GM21526 (cell line): ENCODE results near the gene RHCE.
"Not testable (repeated sequence)": the region's sequence is repeated elsewhere in the genome, so short reads cannot be mapped to it uniquely, and the experiment has no call there.

Experiments used
- ATAC-seq: cut with Tn5 transposase; IDR thresholded peaks from one replicate; pipeline ENCODE4 v1.9.1; 2021; ENCODE audit warnings: moderate library complexity; ENCODE audit not compliant: unreplicated experiment, low FRiP score

Gene RHCE

GRCh38 chr1:25420715-25421114 is at the start of gene RHCE:
Gene RHCE, minus strand, starts transcription at chr1:25420825. Its CDS starts 39 bp downstream, at chr1:25420786.
- ATAC-seq, result not testable (repeated sequence)

GRCh38 chr1:25469177-25469576 is 48.6 kb upstream of the RHCE start:
- ATAC-seq, result no peak

- no peak for ATAC-seq
These were observed 47.4 kb upstream of the RHCE start for GRCh38 chr1:25468033-25468432.

- no peak for ATAC-seq
These were observed 47.0 kb upstream of the RHCE start for GRCh38 chr1:25467616-25468015.

GRCh38 chr1:25467193-25467592 is 46.6 kb upstream of the RHCE start:
- no peak for ATAC-seq

GRCh38 chr1:25462732-25463131 is 42.1 kb upstream of the RHCE start:
- no peak for ATAC-seq

- ATAC-seq, result no peak
These were observed 41.2 kb upstream of the RHCE start for GRCh38 chr1:25461849-25462248.

- not testable (repeated sequence) for ATAC-seq
These were observed 40.2 kb upstream of the RHCE start for GRCh38 chr1:25460816-25461215.

GRCh38 chr1:25460020-25460419 is 39.4 kb upstream of the RHCE start:
- ATAC-seq, result no peak

- ATAC-seq, result no peak
These were observed 38.1 kb upstream of the RHCE start for GRCh38 chr1:25458541-25459298.

- no peak for ATAC-seq
These were observed 35.9 kb upstream of the RHCE start for GRCh38 chr1:25456502-25456901.

- ATAC-seq, result no peak
These were observed 31.3 kb upstream of the RHCE start for GRCh38 chr1:25451908-25452307.

- ATAC-seq, result no peak
These were observed 30.3 kb upstream of the RHCE start for GRCh38 chr1:25450891-25451290.

- no peak for ATAC-seq
These were observed 26.9 kb upstream of the RHCE start for GRCh38 chr1:25447547-25447946.

- no peak for ATAC-seq
These were observed 25.4 kb upstream of the RHCE start for GRCh38 chr1:25445993-25446538.

- not testable (repeated sequence) for ATAC-seq
These were observed 24.0 kb upstream of the RHCE start for GRCh38 chr1:25444604-25445003.

GRCh38 chr1:25443030-25443699 is 22.5 kb upstream of the RHCE start:
- ATAC-seq, result no peak

- no peak for ATAC-seq
These were observed 21.6 kb upstream of the RHCE start for GRCh38 chr1:25442178-25442577.

GRCh38 chr1:25439287-25439686 is 18.7 kb upstream of the RHCE start:
- ATAC-seq, result no peak

- no peak for ATAC-seq
These were observed 17.0 kb upstream of the RHCE start for GRCh38 chr1:25437672-25438071.

GRCh38 chr1:25435397-25436108 is 14.9 kb upstream of the RHCE start:
- ATAC-seq, result no peak
